ENCODE results near the gene PLXNC1.

PLXNC1 gene

GRCh38 chr12:94353130-94353529 is 204.8 kb downstream of the PLXNC1 start:
- Histone ChIP-seq H3K4me2 (ENCODE audit: low read depth, low read length, poor library complexity, severe bottlenecking) (no peak overlapping the region), H3K27me3 (ENCODE audit: insufficient read depth, low read length, poor library complexity, severe bottlenecking) (no peaks in the 10 kb centered on the region), H4K20me1 (ENCODE audit: insufficient read depth, low read length, poor library complexity, severe bottlenecking) (no peaks in the 10 kb centered on the region), H3F3A (ENCODE audit: low read depth) (no peaks in the 10 kb centered on the region), H3K9ac (ENCODE audit: low read depth, low read length, poor library complexity, severe bottlenecking) (no peak overlapping the region), H3K9me3 (ENCODE audit: insufficient read depth, low read depth, low read length) (peaks cover 28% of the 10 kb centered on the region; the same call in 1 of the 2 replicates), H3K36me3 (ENCODE audit: insufficient read depth, low read length) (peaks cover 11% of the 10 kb centered on the region; the same call in 1 of the 2 replicates), H3K9me2 (replicated peaks; ENCODE audit: low read depth, low read length) (no peaks in the 10 kb centered on the region), H3K79me2 (ENCODE audit: insufficient read depth, low read length) (no peaks in the 10 kb centered on the region), H2AFZ (ENCODE audit: low read length) (no peak overlapping the region), H3K4me1 (ENCODE audit: insufficient read depth, low read length, poor library complexity, severe bottlenecking) (no peaks in the 10 kb centered on the region), H3K4me3 (ENCODE audit: low read length, poor library complexity, severe bottlenecking) (no peak overlapping the region)
- TF ChIP-seq CTCF (conservative IDR thresholded peaks at IDR 0.05; ENCODE audit: low read length) = no peak
- TF ChIP-seq EZH2phosphoT487 (IDR thresholded peaks at IDR 0.05; ENCODE audit: borderline replicate concordance) = no peak

Data from Loucy (cell line).